ENCODE data around the gene ZFHX2. TPM values are rescaled to one million over a fixed set of nuclear protein-coding genes. Genes with fewer than 3 reads are reported as not detected.
A peak's percentile ranks its signal among the peaks of the same experiment; 100 is the strongest.

ZFHX2 gene
- total and polyA plus RNA-seq, 2 of the 13 experiments (the other 11 are each of a cell fraction or from before 2014, with no cell fraction given): 0.17 to 0.44 TPM

DNA sequence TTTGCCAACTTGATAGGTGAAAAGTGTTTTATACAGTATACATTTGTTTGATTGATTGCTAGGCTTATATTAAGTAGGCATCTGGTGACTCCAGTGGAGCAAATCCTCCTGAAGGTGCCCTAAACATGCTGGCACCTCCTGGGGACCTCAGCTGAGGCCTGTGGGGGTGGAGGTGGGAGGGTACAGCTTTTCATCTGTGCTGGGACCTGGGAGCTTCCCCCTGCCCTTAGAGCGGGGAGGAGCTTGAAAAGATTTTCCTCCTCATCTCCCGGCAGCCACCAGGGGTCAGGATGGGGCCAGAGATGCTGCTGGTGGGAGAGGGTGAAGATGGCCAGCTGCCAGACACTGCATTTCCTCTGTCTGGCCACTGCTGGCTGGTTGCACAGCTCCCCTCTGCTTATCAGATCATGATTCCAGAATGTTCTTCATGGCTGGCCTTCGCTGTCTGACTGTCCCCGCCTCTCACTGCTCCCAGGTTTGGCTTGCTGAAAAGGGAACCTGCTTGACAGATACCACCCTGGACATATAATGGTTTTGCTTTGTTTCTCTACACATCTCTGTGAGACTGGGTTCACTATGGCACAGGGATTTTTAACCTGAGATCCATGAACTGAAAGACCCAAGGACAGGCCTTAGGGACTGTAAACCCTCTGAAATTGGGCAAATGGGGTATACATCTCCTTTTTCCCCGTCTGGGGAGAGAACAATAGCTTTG is 37.5 kb upstream of the ZFHX2 start (continued):
- TF ChIP-seq, protein P1, sequence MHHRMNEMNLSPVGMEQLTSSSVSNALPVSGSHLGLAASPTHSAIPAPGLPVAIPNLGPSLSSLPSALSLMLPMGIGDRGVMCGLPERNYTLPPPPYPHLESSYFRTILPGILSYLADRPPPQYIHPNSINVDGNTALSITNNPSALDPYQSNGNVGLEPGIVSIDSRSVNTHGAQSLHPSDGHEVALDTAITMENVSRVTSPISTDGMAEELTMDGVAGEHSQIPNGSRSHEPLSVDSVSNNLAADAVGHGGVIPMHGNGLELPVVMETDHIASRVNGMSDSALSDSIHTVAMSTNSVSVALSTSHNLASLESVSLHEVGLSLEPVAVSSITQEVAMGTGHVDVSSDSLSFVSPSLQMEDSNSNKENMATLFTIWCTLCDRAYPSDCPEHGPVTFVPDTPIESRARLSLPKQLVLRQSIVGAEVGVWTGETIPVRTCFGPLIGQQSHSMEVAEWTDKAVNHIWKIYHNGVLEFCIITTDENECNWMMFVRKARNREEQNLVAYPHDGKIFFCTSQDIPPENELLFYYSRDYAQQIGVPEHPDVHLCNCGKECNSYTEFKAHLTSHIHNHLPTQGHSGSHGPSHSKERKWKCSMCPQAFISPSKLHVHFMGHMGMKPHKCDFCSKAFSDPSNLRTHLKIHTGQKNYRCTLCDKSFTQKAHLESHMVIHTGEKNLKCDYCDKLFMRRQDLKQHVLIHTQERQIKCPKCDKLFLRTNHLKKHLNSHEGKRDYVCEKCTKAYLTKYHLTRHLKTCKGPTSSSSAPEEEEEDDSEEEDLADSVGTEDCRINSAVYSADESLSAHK (CRISPR knock-in tag; IDR thresholded peaks at IDR 0.05; ENCODE audit: borderline replicate concordance): no peak
- TF ChIP-seq, protein P2, sequence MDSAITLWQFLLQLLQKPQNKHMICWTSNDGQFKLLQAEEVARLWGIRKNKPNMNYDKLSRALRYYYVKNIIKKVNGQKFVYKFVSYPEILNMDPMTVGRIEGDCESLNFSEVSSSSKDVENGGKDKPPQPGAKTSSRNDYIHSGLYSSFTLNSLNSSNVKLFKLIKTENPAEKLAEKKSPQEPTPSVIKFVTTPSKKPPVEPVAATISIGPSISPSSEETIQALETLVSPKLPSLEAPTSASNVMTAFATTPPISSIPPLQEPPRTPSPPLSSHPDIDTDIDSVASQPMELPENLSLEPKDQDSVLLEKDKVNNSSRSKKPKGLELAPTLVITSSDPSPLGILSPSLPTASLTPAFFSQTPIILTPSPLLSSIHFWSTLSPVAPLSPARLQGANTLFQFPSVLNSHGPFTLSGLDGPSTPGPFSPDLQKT (CRISPR knock-in tag; IDR thresholded peaks at IDR 0.05; ENCODE audit: borderline replicate concordance): no peak
- TF ChIP-seq, protein P3, sequence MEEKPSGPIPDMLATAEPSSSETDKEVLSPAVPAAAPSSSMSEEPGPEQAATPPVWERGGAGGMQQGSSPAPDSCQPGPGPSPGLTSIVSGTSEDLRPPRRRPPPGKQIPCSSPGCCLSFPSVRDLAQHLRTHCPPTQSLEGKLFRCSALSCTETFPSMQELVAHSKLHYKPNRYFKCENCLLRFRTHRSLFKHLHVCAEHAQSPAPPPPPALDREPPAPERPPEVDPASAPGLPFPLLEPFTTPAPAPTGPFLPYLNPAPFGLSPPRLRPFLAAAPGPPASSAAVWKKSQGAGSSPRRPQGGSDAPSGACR (CRISPR knock-in tag; IDR thresholded peaks at IDR 0.05): peak; percentile 99; the same call in 1 of the 2 replicates
- TF ChIP-seq STAT5B (CRISPR knock-in tag; IDR thresholded peaks at IDR 0.05) (peak; percentile 80), ZNF598 (CRISPR knock-in tag; IDR thresholded peaks at IDR 0.05; ENCODE audit: borderline replicate concordance) (peak; percentile 95), ZNF83 (CRISPR knock-in tag; IDR thresholded peaks at IDR 0.05; ENCODE audit: borderline replicate concordance) (peak; percentile 94; the same call in 1 of the 2 replicates), SMAD1 (CRISPR knock-in tag; IDR thresholded peaks at IDR 0.05; ENCODE audit: borderline replicate concordance, low read depth) (peak; percentile 99), CEBPB (IDR thresholded peaks at IDR 0.05; ENCODE audit: borderline replicate concordance, low read depth, low read length) (peak; percentile 30; the same call in 1 of the 2 replicates), ZNF674 (CRISPR knock-in tag; IDR thresholded peaks at IDR 0.05; ENCODE audit: low read depth) (no peak), NR1H2 (CRISPR knock-in tag; IDR thresholded peaks at IDR 0.05; ENCODE audit: borderline replicate concordance, low read depth) (no peak), ZSCAN25 (CRISPR knock-in tag; IDR thresholded peaks at IDR 0.05) (peak; percentile 77; the same call in 1 of the 2 replicates), PAX8 (CRISPR knock-in tag; IDR thresholded peaks at IDR 0.05; ENCODE audit: borderline replicate concordance) (peak; percentile 98), ZNF773 (CRISPR knock-in tag; IDR thresholded peaks at IDR 0.05; ENCODE audit: borderline replicate concordance) (no peak), FOXM1 (CRISPR knock-in tag; IDR thresholded peaks at IDR 0.05) (no peak), ELF4 (CRISPR knock-in tag; IDR thresholded peaks at IDR 0.05; ENCODE audit: borderline replicate concordance) (peak; percentile 62; the same call in 1 of the 2 replicates), TCF12 (IDR thresholded peaks at IDR 0.05) (no peak), TCF12 (CRISPR knock-in tag; IDR thresholded peaks at IDR 0.05) (peak; percentile 97; the same call in 1 of the 2 replicates), KLF16 (CRISPR knock-in tag; IDR thresholded peaks at IDR 0.05) (peak in 1 of 2 experiments; percentile 99; a peak in 2 of 4 replicates)
- TF ChIP-seq, protein P4, sequence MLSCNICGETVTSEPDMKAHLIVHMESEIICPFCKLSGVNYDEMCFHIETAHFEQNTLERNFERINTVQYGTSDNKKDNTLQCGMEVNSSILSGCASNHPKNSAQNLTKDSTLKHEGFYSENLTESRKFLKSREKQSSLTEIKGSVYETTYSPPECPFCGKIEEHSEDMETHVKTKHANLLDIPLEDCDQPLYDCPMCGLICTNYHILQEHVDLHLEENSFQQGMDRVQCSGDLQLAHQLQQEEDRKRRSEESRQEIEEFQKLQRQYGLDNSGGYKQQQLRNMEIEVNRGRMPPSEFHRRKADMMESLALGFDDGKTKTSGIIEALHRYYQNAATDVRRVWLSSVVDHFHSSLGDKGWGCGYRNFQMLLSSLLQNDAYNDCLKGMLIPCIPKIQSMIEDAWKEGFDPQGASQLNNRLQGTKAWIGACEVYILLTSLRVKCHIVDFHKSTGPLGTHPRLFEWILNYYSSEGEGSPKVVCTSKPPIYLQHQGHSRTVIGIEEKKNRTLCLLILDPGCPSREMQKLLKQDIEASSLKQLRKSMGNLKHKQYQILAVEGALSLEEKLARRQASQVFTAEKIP (CRISPR knock-in tag; IDR thresholded peaks at IDR 0.05; ENCODE audit: borderline replicate concordance): no peak
- TF ChIP-seq, protein P5, sequence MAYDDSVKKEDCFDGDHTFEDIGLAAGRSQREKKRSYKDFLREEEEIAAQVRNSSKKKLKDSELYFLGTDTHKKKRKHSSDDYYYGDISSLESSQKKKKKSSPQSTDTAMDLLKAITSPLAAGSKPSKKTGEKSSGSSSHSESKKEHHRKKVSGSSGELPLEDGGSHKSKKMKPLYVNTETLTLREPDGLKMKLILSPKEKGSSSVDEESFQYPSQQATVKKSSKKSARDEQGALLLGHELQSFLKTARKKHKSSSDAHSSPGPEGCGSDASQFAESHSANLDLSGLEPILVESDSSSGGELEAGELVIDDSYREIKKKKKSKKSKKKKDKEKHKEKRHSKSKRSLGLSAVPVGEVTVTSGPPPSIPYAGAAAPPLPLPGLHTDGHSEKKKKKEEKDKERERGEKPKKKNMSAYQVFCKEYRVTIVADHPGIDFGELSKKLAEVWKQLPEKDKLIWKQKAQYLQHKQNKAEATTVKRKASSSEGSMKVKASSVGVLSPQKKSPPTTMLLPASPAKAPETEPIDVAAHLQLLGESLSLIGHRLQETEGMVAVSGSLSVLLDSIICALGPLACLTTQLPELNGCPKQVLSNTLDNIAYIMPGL (CRISPR knock-in tag; IDR thresholded peaks at IDR 0.05; ENCODE audit: borderline replicate concordance in 1 of 2, low read depth in 1 of 2): peak; percentile 98 to 100

All from HepG2 (cell line).